ENCODE data around the gene DYSF. TPM values are rescaled to one million over a fixed set of nuclear protein-coding genes. Genes with fewer than 3 reads are reported as not detected.

Gene DYSF
- polyA plus RNA-seq, 1 donor = 146 TPM

- DNase-seq (ENCODE audit: low read depth) = no peak
Observed at GRCh38 chr2:71672826-71673795, 219.8 kb downstream of the DYSF start.

- DNase-seq (ENCODE audit: low read depth) = no peak
Observed at GRCh38 chr2:71674158-71674851, 220.9 kb downstream of the DYSF start.

GRCh38 chr2:71675296-71675695, 221.9 kb downstream of the DYSF start:
- DNase-seq (ENCODE audit: low read depth) = no peak

GRCh38 chr2:71678874-71679273, 225.5 kb downstream of the DYSF start:
- no peak for DNase-seq (ENCODE audit: low read depth)

- DNase-seq (ENCODE audit: low read depth) = no peak
Observed at GRCh38 chr2:71679491-71679890, 226.1 kb downstream of the DYSF start.

- no peak for DNase-seq (ENCODE audit: low read depth)
Observed at GRCh38 chr2:71680925-71681324, 227.6 kb downstream of the DYSF start.

GRCh38 chr2:71681626-71682025, 228.3 kb downstream of the DYSF start:
- no peak for DNase-seq (ENCODE audit: low read depth)

- no peak for DNase-seq (ENCODE audit: low read depth)
Observed at GRCh38 chr2:71682341-71682740, 229.0 kb downstream of the DYSF start.

- no peak for DNase-seq (ENCODE audit: low read depth)
Observed at GRCh38 chr2:71683070-71683469, 229.7 kb downstream of the DYSF start.

GRCh38 chr2:71683666-71684065, 230.3 kb downstream of the DYSF start:
- no peak for DNase-seq (ENCODE audit: low read depth)

- no peak for DNase-seq (ENCODE audit: low read depth)
Observed at GRCh38 chr2:71684226-71685072, 231.1 kb downstream of the DYSF start.

- DNase-seq (ENCODE audit: low read depth) = no peak
Observed at GRCh38 chr2:71685073-71685848, 231.9 kb downstream of the DYSF start.

- DNase-seq (ENCODE audit: low read depth) = no peak
Observed at GRCh38 chr2:71685941-71686611, 232.7 kb downstream of the DYSF start.

- no peak for DNase-seq (ENCODE audit: low read depth)
Observed at GRCh38 chr2:71686781-71687180, 233.4 kb downstream of the DYSF start.

GRCh38 chr2:71687412-71687811, 234.1 kb downstream of the DYSF start:
- no peak for DNase-seq (ENCODE audit: low read depth)

GRCh38 chr2:71688530-71688929, 235.2 kb downstream of the DYSF start:
- no peak for DNase-seq (ENCODE audit: low read depth)

GRCh38 chr2:71689393-71689792, 236.0 kb downstream of the DYSF start:
- DNase-seq (ENCODE audit: low read depth) = no peak

GRCh38 chr2:71689968-71690834, 236.8 kb downstream of the DYSF start:
- DNase-seq (ENCODE audit: low read depth) = no peak

- no peak for DNase-seq (ENCODE audit: low read depth)
Observed at GRCh38 chr2:71690876-71691475, 237.6 kb downstream of the DYSF start.

Data from forelimb muscle (tissue), 1 donor.